ENCODE measurements around the gene SIK3.

The SIK3 gene

DNA sequence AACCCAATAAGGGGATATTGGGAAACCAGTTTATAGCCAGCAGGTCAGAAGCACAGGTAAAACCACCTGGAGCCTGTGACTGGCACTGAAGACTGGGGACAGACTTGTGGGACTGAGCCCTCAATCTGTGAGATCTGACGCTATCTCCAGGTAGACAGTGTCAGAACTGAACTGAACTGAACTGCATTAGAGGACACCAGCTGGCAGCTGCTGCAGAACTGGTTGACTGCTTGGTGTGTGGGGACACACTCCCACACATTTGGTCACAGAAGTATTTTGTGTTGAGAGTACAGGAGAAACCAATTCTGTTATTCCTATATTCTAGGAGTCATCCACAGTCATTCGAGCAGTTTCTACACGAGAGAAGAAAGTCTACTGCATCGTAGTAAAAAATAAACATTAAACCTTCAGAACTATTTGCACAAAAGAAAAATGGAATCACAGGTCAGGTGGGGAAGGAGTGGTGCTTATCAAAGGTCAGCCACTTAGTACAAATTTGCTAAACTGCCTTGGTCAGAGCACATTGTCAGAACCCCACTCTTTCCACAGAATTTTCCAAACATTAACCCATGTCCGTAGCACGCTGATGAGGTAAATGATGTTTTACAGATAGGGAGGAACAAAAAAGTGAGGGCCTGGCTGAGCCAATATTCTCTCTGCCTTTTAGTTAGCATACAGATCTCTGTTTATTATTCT is 77.2 kb downstream of the SIK3 start:
- H3K4me3 Mint-ChIP-seq = peak overlapping the region; percentile 39 to 42
- H3K9me3 Mint-ChIP-seq = no peaks in the 10 kb centered on the region
- DNase-seq = no peak
- no peak for ATAC-seq
- H3K4me1 Mint-ChIP-seq = peaks cover 73% of the 10 kb centered on the region
- no peaks in the 10 kb centered on the region for H3K27me3 Mint-ChIP-seq
- peak overlapping the region in 1 of 2 donors; percentile 37 for H3K27ac Mint-ChIP-seq

- H3K4me1 Mint-ChIP-seq = peaks cover 68% of the 10 kb centered on the region
- H3K9me3 Mint-ChIP-seq = no peaks in the 10 kb centered on the region
- peak; percentile 33 to 68 for DNase-seq
- no peaks in the 10 kb centered on the region for H3K27me3 Mint-ChIP-seq
- ATAC-seq = peak; percentile 85
- H3K4me3 Mint-ChIP-seq = peak overlapping the region; percentile 19 to 55
- peak overlapping the region in 1 of 2 donors; percentile 65 for H3K27ac Mint-ChIP-seq
Measured at GRCh38 chr11:117020287-117020686, 77.9 kb downstream of the SIK3 start.

DNA sequence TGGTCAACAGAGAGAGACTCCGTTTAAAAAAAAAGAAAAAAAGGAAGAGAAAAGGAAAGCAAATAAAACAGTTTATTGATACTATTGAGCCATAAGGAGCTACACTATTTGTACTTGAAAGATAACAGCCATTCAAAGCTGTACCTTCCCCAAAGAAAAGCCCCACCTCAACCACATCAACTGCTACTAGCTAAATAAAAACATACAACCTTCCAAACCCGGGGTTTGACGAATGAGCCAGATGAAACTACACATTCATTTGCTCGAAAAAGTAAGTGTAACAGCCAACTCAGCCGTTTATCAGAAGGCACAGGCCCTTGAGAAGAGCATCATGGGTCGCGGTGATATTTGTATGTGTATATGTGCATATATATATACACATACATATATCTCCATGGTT is 78.4 kb downstream of the SIK3 start:
- peak overlapping the region in 1 of 2 donors; percentile 65 for H3K27ac Mint-ChIP-seq
- H3K4me3 Mint-ChIP-seq = peak overlapping the region; percentile 19 to 55
- DNase-seq (no peak), ATAC-seq (peak; percentile 40)
- H3K4me1 Mint-ChIP-seq = peaks cover 63% of the 10 kb centered on the region
- H3K9me3 Mint-ChIP-seq = no peaks in the 10 kb centered on the region
- H3K27me3 Mint-ChIP-seq = no peaks in the 10 kb centered on the region

GRCh38 chr11:117017456-117017855 is 80.8 kb downstream of the SIK3 start:
- no peak overlapping the region for H3K4me3 Mint-ChIP-seq
- H3K27me3 Mint-ChIP-seq = no peaks in the 10 kb centered on the region
- H3K9me3 Mint-ChIP-seq = no peaks in the 10 kb centered on the region
- H3K4me1 Mint-ChIP-seq = peaks cover 42% of the 10 kb centered on the region
- no peak for ATAC-seq
- no peak overlapping the region for H3K27ac Mint-ChIP-seq
- no peak for DNase-seq

GRCh38 chr11:117016747-117017146 is 81.5 kb downstream of the SIK3 start:
- H3K27ac Mint-ChIP-seq = no peak overlapping the region
- ATAC-seq = no peak
- H3K4me3 Mint-ChIP-seq = no peak overlapping the region
- H3K9me3 Mint-ChIP-seq = no peaks in the 10 kb centered on the region
- no peak for DNase-seq
- H3K4me1 Mint-ChIP-seq = peaks cover 41% of the 10 kb centered on the region
- H3K27me3 Mint-ChIP-seq = no peaks in the 10 kb centered on the region

GRCh38 chr11:117016246-117016645 is 82.0 kb downstream of the SIK3 start:
- H3K27ac Mint-ChIP-seq = peak overlapping the region in 1 of 2 donors; percentile 42
- H3K4me1 Mint-ChIP-seq = peaks cover 40% of the 10 kb centered on the region
- no peaks in the 10 kb centered on the region for H3K27me3 Mint-ChIP-seq
- H3K9me3 Mint-ChIP-seq = no peaks in the 10 kb centered on the region
- no peak for DNase-seq
- H3K4me3 Mint-ChIP-seq = no peak overlapping the region
- no peak for ATAC-seq

- Mint-ChIP-seq H3K4me1 (peaks cover 28% of the 10 kb centered on the region), H3K27ac (no peak overlapping the region), H3K4me3 (no peak overlapping the region), H3K9me3 (no peaks in the 10 kb centered on the region), H3K27me3 (no peaks in the 10 kb centered on the region)
- no peak for ATAC-seq
- DNase-seq = no peak
Measured at GRCh38 chr11:117011541-117011898, 86.7 kb downstream of the SIK3 start.

GRCh38 chr11:117010808-117011540 is 87.3 kb downstream of the SIK3 start:
- DNase-seq = no peak
- peak; percentile 97 for ATAC-seq
- no peaks in the 10 kb centered on the region for H3K9me3 Mint-ChIP-seq
- no peaks in the 10 kb centered on the region for H3K27me3 Mint-ChIP-seq
- H3K4me1 Mint-ChIP-seq = peaks cover 33% of the 10 kb centered on the region
- no peak overlapping the region for H3K4me3 Mint-ChIP-seq
- no peak overlapping the region for H3K27ac Mint-ChIP-seq

- peak overlapping the region in 1 of 2 donors; percentile 78 for H3K27ac Mint-ChIP-seq
- H3K4me3 Mint-ChIP-seq = no peak overlapping the region
- peaks cover 42% of the 10 kb centered on the region for H3K4me1 Mint-ChIP-seq
- no peaks in the 10 kb centered on the region for H3K9me3 Mint-ChIP-seq
- no peaks in the 10 kb centered on the region for H3K27me3 Mint-ChIP-seq
- ATAC-seq (no peak), DNase-seq (no peak)
Measured at GRCh38 chr11:117009905-117010605, 88.2 kb downstream of the SIK3 start.

DNA sequence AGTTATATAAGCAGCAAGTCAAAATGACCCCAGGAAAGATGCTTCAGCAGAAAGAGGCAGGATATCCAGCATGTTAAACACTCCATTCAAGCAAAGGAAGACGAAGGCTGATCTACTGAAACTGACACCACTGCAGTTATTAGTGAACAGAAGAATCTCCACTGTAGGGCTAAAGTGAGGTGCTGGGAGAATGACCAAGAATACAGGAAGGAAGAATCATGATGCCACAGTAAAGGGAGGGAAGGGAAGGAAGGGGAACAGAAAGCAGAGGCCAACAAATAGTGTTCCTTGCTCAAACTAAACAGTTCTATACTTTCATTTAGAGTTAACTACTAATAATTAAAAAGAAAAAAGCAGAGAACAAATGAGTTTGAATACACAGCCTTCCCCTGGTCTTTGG is 92.5 kb downstream of the SIK3 start:
- Mint-ChIP-seq H3K27ac (peak overlapping the region in 1 of 2 donors; percentile 14), H3K27me3 (no peaks in the 10 kb centered on the region), H3K4me3 (no peak overlapping the region), H3K4me1 (peaks cover 61% of the 10 kb centered on the region), H3K9me3 (no peaks in the 10 kb centered on the region)
- DNase-seq (no peak), ATAC-seq (no peak)

DNA sequence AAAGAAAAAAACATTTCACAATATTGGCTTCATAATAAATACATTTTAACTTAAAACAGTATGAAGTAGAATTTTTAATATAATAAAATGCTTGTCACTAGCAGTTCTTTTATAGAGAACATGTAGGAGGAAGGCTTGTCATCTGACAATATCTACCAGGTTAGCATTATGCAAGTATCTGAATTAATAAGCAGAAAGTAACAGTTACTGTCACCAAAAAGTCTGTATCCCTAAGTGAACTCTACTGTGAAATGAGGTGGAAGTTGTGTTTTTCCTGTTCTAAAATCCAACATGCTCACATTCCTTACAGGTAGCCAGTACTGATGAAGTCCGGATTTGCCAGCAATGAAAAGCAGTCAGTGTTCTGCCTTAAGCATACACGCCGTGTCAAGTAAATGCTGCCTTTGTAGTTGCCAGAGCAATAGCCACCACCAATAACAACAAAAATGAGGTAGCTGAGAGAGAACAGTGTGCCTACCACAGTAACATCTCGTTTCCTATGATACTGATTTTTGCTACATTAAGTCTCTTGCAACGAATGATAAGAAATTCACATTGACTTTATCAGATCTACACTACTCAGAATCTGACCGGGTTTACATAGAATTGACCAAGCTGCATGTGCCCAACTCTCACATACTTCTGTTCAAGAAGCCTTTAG is 95.5 kb downstream of the SIK3 start:
- Mint-ChIP-seq H3K4me3 (no peak overlapping the region), H3K27me3 (no peaks in the 10 kb centered on the region), H3K27ac (peak overlapping the region in 1 of 2 donors; percentile 81), H3K4me1 (peaks cover 62% of the 10 kb centered on the region), H3K9me3 (no peaks in the 10 kb centered on the region)
- DNase-seq = no peak
- peak; percentile 88 for ATAC-seq

DNA sequence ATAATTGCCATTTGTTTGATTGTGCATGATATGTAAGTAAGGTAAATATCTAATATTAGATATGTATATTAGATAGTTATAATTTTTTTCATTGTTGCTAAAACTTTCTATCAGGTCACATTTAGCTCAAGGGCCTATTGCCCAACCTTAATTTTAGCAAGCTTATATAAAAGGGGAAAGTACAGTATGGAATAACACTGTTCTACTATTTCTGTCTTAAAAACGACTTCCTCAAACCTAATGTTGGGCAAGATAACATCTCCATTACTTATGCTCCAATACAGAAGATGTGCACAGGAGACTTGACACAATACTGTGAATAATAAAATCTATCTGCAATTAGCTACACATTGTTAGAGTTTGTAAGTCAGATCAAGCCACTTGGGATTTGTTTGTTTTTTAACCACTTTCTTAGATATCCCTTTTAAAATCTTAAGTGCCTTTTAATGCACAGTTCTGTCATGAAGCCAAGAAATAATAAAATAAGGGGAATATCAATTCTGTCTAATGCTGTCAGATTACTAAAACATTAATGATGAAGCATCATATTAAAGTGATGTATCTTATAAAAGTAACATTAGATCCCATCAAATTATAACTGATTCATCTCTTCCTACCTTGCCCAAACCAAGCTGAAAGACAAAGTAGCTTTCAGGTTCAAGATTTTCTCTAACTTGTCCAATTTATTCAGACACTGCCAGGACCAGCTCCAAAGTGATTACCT is 98.1 kb downstream of the SIK3 start:
- Mint-ChIP-seq H3K9me3 (no peaks in the 10 kb centered on the region), H3K4me3 (no peak overlapping the region), H3K27ac (peak overlapping the region in 1 of 2 donors; percentile 27), H3K4me1 (peaks cover 52% of the 10 kb centered on the region), H3K27me3 (no peaks in the 10 kb centered on the region)
- ATAC-seq (no peak), DNase-seq (no peak)

GRCh38 chr11:116997071-116997470 is 101.2 kb downstream of the SIK3 start:
- no peak overlapping the region for H3K27ac Mint-ChIP-seq
- no peak overlapping the region for H3K4me3 Mint-ChIP-seq
- H3K9me3 Mint-ChIP-seq = no peaks in the 10 kb centered on the region
- DNase-seq (no peak), ATAC-seq (no peak)
- no peaks in the 10 kb centered on the region for H3K27me3 Mint-ChIP-seq
- H3K4me1 Mint-ChIP-seq = peaks cover 50% of the 10 kb centered on the region

- Mint-ChIP-seq H3K4me3 (peak overlapping the region in 1 of 2 donors; percentile 1), H3K27ac (peak overlapping the region in 1 of 2 donors; percentile 89), H3K4me1 (peaks cover 52% of the 10 kb centered on the region), H3K27me3 (no peaks in the 10 kb centered on the region), H3K9me3 (no peaks in the 10 kb centered on the region)
- ATAC-seq = no peak
- no peak for DNase-seq
Measured at GRCh38 chr11:116994195-116994594, 104.0 kb downstream of the SIK3 start.

DNA sequence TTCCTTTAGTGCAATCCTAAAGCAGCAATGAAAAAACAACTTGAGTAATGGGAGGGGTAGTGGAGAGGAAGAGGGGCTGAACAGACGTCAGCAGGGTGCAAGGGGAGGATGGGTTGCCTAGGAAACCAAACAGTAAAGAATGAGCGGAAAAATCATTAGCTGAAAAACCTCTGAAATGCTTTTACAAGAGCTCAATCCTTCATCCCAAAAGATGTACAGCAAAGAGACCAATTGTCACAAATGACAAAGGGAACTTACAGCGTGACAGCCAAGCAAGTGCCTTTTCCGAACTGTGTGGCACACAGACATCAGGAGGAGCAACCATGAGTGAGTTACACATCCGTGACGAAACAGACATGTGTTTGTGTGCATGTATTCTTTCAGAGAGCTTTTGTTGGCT is 104.6 kb downstream of the SIK3 start:
- DNase-seq (peak in 1 of 2 donors; percentile 24), ATAC-seq (peak; percentile 79)
- H3K27me3 Mint-ChIP-seq = no peaks in the 10 kb centered on the region
- H3K4me1 Mint-ChIP-seq = peaks cover 57% of the 10 kb centered on the region
- H3K4me3 Mint-ChIP-seq = peak overlapping the region; percentile 56 to 73
- peak overlapping the region; percentile 90 to 96 for H3K27ac Mint-ChIP-seq
- H3K9me3 Mint-ChIP-seq = no peaks in the 10 kb centered on the region

Measured in stimulated activated naive CD8-positive, alpha-beta T cell treated with anti-CD3 and anti-CD28 coated beads, Interleukin-15, amount 100 ng/mL, for 72 hours (primary cell).